ENCODE results near the gene SYCN. TPM values are rescaled to one million over a fixed set of nuclear protein-coding genes. Genes with fewer than 3 reads are reported as not detected.

Gene SYCN
- polyA plus RNA-seq, 10 donors = not detected

GRCh38 chr19:39171479-39172465 is 32.3 kb downstream of the SYCN start:
- no peak for DNase-seq

- no peak for DNase-seq
Measured at GRCh38 chr19:39170386-39171231, 33.5 kb downstream of the SYCN start.

GRCh38 chr19:39169143-39169810 is 34.8 kb downstream of the SYCN start:
- no peak for DNase-seq

GRCh38 chr19:39168258-39169142 is 35.6 kb downstream of the SYCN start:
- DNase-seq = no peak

- DNase-seq = no peak
Measured at GRCh38 chr19:39167461-39168257, 36.4 kb downstream of the SYCN start.

- peak in 2 of 3 donors; percentile 49 to 69 for DNase-seq
Measured at GRCh38 chr19:39166571-39167391, 37.3 kb downstream of the SYCN start.

- no peak for DNase-seq
Measured at GRCh38 chr19:39165857-39166256, 38.2 kb downstream of the SYCN start.

GRCh38 chr19:39164289-39164688 is 39.8 kb downstream of the SYCN start:
- DNase-seq = no peak

GRCh38 chr19:39163621-39164020 is 40.4 kb downstream of the SYCN start:
- DNase-seq = no peak

- DNase-seq = no peak
Measured at GRCh38 chr19:39162441-39163043, 41.5 kb downstream of the SYCN start.

- DNase-seq = no peak
Measured at GRCh38 chr19:39160889-39161672, 43.0 kb downstream of the SYCN start.

GRCh38 chr19:39160523-39160861 is 43.6 kb downstream of the SYCN start:
- peak in 2 of 3 donors; percentile 63 to 69 for DNase-seq

GRCh38 chr19:39158646-39159260 is 45.3 kb downstream of the SYCN start:
- no peak for DNase-seq

- no peak for DNase-seq
Measured at GRCh38 chr19:39157997-39158389, 46.1 kb downstream of the SYCN start.

GRCh38 chr19:39157275-39157996 is 46.6 kb downstream of the SYCN start:
- DNase-seq = no peak

- peak in 1 of 3 donors; percentile 42 for DNase-seq
Measured at GRCh38 chr19:39156326-39157230, 47.5 kb downstream of the SYCN start.
